HG02943 (cell line): ENCODE measurements around the gene CPE.
"Not testable (repeated sequence)": the region's sequence is repeated elsewhere in the genome, so short reads cannot be mapped to it uniquely, and the experiment has no call there.

ENCODE experiments used
- ATAC-seq: cut with Tn5 transposase; IDR thresholded peaks from one replicate; pipeline ENCODE4 v1.9.1; 2021; ENCODE audit warnings: mild to moderate bottlenecking, low read depth, moderate library complexity; ENCODE audit not compliant: unreplicated experiment

Gene CPE

DNA sequence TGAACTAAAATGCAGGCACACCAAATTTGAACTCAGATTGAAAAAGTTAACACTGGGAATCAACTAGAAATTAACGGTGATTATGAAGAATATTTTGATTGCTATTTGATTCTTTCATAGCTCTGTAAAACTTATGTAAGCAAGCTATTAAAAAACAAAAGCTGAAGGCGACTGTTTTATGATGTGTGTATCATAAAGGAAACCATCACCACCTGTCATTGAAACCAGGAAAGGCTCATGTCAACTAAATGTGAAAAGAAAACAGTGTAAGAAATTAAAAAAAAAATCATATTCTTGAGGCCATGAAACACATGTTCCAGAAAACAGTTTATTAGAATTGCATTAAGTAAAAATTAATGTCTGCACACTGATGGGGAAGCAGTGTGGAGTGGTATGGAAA, 24.2 kb downstream of the CPE start:
- ATAC-seq, result no peak

DNA sequence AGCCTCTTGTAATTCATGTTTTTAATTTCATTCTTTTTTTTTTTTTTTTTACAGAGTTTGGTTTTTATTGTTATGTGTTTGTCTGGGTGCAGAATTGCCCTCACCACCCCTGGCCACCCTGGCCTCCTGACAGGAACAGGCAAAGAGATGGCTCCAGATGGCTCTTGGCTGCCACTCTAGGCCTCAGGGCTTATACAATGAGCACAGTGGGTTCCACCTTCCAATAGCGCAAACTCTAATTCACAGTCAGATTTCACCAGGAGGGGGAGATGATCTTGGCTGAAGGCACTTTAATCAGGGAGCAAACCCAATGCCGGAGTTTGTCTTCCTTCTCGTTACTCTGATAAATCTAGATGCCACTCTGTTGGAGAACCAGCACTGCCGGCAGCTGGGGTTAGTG, 24.8 kb downstream of the CPE start:
- ATAC-seq, result no peak

DNA sequence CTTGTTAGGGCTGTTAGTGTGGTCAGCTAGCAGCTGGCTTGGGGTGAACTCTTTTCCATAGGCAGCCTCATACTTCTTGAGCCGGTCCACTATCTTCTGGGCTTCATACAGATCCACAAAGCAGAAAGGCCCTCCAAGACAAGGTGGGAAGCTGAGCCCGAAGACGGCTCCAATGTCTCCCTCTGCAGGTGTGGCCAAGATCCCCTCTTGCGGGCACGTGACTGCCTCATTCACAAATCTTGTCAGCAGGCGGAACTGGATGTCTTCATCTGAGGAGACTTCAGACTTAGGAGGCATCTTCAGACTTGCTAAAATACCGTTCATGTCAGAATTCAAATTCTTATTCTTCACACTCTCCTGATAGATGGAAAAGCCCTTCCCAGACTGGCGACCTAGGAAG, 25.3 kb downstream of the CPE start:
- no peak for ATAC-seq

DNA sequence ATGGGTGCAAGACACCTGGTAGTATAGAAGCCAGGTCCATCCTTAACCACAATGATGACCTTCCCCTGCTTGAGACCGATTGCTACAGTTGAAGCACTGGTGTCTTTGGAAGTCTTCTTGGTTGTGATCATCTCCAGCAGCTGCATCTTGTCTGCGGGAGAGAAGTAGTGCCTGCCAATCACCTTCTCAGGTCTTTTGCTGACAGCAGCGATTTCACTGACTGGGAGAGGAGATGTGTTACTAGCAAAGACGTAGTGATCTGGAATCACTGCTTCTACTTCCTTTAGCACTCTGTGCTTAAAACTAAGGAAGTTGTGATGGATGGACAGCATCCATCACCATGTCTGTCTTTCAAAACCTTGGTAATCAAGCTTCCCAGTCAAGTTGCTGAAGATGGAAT, 25.9 kb downstream of the CPE start:
- no peak for ATAC-seq

DNA sequence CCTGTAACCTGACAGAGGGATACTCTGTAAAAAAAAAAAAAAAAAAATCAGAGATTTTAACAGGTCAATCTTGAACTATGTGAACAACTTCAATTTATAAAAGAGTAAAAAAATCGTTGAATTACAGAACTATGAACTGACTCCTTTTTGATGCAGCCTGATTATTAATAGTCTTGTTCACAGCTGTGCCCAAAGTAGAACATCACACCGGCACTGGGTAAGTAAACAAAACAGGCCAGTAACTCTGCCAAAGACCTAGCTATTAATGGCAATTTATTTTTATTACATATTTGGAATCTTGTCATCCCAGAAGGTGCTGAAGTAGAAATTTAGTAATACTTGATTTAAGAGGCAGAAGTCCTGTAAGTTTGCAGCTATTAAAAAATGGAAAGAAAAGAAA, 31.4 kb downstream of the CPE start:
- no peak for ATAC-seq

DNA sequence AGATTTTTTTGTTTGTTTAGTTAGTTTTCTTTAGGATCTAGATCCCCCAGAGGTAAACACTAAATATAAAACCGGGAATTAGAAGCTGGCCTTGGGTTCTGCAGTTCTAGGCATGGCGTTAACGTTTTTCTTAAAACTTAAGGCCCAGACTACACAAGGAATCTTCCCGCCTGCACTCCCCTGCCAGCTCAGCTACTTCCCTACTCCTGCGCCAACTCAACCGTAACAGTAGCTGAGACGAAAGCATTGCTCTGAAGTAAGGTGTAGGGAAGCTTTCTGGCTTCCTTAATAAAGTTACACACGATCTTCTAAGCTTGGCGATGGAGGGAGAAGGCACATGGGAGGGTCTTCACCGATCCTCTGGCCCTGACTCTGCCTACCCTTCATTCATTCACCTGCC, 37.1 kb downstream of the CPE start:
- no peak for ATAC-seq

DNA sequence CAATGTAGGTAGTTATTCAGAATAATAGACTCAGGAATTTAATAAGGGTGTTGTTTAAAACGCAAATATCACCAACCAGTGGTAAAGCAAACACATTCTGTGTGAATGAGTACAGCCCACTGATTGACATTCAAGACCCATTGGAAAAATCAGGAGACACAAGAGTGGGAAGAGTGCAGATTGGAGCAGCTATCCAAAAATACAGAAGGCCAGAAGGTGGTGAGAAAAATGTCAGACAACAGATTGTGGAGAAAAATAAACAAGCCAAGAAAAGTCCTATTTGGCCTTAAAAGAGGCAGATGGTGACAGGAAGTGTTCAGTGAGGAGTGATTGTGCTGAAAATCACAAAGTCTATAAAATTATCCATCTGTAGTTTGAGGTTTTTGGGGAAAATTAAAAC, 39.3 kb downstream of the CPE start:
- no peak for ATAC-seq

DNA sequence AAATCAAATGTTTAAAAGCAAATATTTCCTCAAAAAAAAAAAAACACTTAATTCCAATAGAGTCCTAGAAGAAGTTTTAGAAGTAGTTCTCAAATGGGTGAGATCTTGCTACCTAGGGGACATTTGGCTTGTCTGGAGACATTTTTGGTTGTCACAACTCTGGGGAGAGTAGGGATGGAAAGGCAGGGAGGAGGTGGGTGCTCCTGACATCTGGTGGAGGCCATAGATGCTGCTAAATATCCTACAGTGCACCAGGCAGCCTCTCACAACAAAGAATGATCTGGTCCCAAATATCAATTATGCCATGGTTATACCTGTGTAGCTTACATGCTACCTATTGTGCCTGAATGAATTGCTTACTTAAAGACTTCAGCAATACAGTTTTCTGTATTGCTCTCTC, 46.8 kb downstream of the CPE start:
- ATAC-seq, result no peak

DNA sequence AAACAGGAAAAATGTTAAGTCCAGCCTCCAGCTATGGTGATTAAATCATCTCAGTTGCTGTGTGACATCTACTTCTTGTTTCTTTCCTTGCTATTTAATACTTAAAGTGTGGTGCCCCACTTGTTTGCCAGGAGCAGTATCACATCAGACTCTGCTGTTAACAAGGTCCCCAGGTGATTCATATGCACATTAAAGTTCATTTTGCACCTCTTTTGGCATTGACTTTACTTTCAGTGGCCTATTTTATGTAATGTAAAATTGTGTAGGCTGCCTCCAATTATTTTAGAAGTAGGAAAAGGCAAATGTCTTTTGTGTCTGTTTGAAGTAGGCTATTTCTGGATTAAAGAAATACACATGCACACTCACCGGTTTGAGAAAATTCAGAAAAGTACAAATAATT, 47.5 kb downstream of the CPE start:
- no peak for ATAC-seq

DNA sequence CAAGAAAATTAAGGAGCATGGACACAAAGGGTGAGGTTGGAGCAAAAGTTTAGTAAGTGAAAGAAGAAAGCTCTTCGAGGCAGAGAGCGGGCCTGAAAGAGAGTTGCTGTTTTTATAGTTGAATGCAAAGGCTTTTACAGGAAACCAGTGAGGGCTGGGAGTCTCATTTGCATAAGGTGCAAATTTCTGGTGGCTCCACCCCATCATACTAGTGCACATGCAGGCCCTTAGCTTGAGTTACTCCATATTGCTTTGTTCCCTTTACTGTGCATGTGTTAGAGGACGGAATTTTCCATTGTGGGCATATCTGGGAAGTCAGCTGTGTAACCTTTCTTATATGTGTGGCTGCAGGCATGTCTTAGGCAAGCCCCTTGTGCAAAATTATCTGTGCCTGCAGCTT, 48.0 kb downstream of the CPE start:
- no peak for ATAC-seq

DNA sequence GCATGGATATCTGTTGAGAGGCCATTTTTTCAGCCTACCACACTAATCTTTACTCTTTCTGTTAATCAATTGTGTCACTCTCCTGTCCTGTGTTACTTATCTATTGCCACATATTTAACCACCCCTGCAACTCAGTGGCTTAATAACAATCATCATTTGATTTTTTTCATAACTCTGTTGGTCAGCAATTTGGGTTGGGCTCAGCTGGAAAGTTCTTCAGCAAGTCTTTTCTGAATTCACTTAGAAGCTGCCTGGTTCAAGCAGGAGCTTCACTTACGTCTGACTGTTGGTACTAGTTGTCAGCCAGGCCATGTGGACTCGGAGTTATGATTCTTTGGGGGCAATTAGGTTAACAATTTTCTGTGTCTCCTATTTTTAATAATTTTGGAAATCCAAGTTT, 50.1 kb downstream of the CPE start:
- no peak for ATAC-seq

DNA sequence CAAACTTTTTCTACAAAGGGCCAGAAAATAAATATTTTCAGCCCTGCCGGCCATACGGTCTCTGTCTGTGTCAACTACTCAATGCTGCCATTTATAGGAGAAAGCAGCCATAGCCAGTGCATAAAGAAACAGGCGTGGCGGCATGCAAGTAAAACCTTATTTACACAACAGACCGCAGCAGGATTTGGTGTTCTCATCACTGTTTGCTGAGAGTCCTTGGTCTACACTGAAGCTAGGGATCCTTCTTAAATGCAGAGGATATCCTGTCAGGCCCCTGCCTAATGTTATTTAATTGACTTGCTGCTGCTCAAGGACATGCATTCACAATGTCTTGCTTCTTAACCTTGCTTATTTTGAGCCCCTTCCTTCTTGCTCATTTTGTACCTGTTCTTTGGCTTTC, 54.7 kb downstream of the CPE start:
- no peak for ATAC-seq

DNA sequence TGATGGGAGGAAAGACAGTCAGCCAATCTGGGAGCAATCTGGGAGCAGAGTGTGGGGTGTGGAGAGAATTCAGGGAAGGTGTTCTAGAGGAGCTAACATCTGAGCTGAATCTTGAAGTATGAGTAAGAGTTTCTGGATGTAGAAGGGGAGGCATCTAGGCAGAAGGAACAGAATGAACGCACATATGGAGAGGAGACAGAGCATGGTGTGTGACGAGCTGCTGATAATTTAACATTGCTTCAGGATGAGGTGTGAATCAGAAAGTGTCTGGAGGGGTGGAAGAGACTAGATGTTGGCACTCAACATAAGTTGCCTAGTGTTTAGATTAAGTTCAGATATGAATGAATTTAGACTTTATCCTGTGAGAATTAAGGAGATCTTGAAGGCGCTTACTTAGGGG, 58.9 kb downstream of the CPE start:
- ATAC-seq, result no peak

DNA sequence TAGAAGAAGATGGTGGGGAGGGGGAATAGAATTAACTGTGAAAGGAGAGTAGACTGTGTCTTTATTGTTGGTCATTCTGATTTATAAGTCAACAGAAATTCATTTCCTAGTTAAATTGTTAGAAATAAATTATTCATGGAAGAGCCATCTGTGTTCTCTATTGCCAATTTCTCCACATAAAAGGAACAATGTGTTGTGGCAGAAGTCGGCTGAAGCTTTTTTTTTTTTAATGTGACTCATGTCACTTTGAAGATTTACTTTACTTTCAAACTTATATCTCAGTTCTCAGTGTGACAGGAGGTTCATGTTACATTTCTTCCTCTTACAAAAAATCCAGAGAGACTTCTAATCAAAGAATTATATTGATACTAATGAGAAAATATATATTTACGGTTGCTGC, 60.5 kb downstream of the CPE start:
- ATAC-seq, result no peak

DNA sequence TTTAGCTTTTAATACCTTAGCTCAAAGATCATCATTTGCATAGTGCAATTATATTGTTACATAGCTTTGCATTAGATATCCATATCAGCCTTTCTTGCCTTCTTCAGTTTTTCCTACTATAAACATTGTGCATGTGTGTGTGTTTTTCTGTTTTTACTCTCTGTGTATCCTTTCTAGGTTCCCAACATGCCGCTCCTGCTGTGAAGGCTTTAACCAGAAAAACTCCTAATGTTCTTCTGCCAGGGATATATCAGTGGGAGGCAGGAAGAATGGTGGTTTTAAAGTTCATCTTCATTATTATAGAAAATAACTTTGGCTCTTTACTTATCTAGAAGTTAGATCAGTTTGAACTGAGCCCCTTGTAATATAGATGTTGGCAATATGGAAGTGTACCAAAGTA, 61.2 kb downstream of the CPE start:
- no peak for ATAC-seq

DNA sequence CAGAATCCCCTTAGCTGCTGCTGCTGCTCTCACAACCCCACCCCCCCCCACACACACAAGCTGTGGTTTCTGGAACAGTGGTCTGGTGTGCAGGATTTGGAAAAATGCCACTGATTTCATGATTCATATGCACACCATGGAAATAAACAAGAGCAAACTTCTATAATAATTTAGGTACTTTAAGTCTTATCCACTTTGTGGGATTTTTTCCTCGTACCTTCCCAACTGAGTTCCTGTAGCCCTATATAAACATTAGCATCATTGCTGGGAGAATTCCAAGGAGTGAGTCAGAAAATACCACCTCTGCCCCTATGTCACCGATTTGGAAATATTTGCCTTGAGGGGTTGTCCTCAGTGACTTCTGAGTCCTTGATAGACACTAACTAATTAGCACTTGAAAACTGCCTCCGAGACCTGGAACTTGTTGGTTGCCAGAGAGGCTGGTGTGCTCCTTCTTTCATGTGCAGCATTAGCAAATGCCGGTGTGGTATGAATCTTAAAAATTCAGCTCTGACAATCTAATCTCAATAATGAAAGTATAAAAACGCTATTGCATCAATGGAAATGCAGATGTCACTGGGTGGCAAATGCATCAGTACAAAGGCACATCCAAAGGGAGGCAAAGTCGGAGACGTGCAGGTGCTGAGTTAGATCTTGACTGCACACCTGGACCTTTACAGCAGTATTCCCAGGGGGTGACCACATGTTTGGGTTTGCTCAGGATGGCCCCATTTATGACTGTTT, 61.8 kb downstream of the CPE start:
- ATAC-seq, result no peak

DNA sequence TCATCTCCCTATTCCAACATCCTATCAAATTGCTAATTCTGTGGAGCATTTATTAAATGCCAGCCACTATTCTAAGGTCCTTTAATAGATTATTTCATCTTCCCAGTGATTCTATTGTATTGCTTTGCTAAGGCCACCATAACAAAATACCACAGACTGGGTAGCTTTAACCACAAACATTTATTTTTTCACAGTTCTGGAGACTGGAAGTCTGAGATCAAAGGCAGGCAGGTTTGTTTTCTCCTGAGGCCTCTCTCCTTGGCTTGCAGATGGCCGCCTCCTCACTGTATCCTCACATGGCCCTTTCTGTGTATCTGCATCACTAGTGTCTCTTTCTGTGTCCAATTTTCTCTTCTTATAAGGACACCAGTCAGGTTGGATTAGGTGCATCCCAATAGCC, 64.5 kb downstream of the CPE start:
- no peak for ATAC-seq

DNA sequence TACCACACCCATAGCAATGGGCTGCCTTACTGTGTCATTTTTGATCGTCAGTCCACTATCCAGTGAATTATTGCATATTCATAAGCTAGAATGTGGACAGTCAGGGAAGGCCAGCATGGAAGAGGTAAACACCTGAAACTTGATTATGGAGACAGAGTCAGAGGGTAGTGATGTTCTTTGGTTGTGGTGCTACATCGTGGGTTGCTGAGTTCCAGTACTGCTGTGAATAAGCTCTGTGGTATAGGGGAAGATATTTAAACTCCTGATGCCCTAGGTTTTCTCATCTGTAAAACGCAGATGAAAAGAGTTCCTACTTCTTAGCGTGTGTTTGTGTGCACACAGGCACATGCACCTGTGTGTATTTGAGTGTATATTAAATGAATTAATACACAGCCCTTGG, 69.9 kb downstream of the CPE start:
- no peak for ATAC-seq

DNA sequence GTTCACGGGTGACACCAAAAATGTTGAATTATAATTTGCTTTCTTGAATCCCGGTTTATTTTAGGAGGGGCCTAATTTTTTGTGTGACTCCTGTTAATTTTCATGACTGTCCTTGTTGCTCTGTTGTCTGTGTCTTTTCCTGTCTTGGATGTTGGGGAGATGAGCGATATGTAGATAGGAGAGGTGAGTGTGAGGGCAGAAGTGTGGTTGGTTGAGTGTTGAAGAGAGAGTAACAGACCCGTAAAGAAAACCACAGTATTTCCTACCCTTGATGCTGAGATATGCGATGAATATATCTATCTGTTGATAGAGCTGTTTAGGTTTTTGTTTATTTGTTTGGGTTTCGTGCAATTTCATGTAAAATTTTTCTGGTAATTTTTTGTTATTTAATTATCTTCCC, 70.5 kb downstream of the CPE start:
- ATAC-seq, result no peak

DNA sequence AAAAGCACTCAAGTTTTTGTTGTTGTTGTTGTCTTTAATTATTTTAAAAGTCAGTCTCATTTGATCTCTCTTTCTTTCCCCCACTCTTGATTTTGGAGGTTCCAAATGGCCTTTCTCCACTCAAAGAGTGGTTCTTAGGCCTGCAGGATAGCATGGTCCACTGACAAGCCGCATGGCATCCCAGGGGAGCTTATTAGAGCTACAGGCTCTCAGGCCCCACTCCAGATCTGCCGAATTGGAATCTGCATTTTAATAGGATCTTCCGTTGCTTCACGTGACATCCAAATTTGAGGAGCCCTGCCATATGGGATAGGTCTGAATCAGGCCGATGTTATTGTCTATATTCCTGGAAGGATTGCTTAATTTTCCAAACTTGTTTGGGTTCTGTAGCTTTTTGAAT, 72.1 kb downstream of the CPE start:
- no peak for ATAC-seq

DNA sequence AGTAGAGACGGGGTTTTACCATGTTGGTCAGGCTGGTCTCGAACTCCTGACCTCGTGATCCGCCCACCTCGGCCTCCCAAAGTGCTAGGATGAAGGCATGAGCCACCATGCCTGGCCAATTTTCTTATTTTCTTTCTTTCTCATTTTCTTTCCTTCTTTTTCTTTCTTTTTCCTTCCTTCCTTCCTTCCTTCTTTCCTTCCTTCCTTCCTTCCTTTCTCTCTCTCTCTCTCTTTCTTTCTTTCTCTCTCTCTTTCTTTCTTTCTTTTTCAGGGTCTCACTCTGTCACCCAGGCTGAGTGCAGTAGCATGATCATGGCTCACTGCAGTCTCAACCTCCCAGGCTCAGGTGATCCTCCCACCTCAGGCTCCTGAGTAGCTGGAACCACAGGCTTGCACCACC, 74.3 kb downstream of the CPE start:
- ATAC-seq, result not testable (repeated sequence)

DNA sequence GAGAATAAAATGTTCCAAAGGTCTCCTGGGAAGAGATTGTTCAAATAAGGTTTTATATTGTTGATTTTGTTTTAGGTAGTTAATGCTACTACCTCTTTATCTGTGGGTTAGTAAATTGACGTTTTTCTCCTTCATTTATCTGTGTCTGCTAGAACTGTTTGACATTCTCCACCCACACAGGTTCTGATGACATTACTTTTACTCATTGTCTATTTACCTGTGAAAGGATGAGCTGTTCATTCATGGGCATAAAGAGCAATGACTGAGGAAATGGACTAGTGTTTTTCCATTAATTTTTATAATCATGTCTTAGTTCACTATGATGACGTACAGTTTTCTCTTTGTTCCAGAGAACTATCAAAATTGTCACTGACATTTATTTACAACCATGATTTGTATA, 75.6 kb downstream of the CPE start:
- no peak for ATAC-seq

DNA sequence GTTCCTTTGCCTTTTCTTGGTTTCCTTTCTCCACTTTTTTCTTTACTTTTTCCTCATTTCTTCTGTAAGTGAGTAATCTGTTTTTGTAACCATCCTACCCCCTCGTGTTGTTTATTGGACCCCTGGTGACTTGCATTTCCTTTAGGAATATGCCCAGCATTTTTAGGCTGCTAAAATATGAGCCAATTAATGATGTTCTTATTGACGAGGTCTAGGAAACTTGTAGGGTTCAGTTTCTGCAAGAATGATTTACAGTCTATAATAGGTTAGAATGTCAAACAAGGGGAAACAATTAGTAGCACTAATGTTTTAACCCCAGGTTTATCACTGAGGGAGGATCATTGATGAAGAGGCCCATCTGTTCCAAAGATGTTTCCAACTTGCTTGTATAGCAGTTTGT, 79.0 kb downstream of the CPE start:
- no peak for ATAC-seq
